H9 (cell line): Measurements from ENCODE around the gene RPIA. TPM values are rescaled to one million over a fixed set of nuclear protein-coding genes. Genes with fewer than 3 reads are reported as not detected.

ENCODE experiments used
- DNase-seq: peaks from one replicate; pipeline ENCODE4 v3.0.0-alpha.2; 2017
- H2AFZ ChIP-seq: one replicate; pipeline ENCODE4 v1.6.1; 2013; ENCODE audit warnings: mild to moderate bottlenecking, low read length, control low read depth, moderate library complexity
- H2AK5ac ChIP-seq: 2 replicates; pipeline ENCODE4 v1.6.1; 2013; ENCODE audit warnings: low read length, control low read depth, mixed read lengths; ENCODE audit not compliant: insufficient read length
- H2BK120ac ChIP-seq: one replicate; pipeline ENCODE4 v1.6.1; 2013; ENCODE audit warnings: low read depth, mild to moderate bottlenecking, low read length, control low read depth, inconsistent platforms; ENCODE audit not compliant: poor library complexity, severe bottlenecking
- H2BK12ac ChIP-seq: 2 replicates; pipeline ENCODE4 v1.6.1; 2013; ENCODE audit warnings: low read length, control low read depth, mixed read lengths, low read depth; ENCODE audit not compliant: insufficient read length
- H2BK15ac ChIP-seq: 2 replicates; pipeline ENCODE4 v1.6.1; 2013; ENCODE audit warnings: low read depth, low read length, control low read depth
- H2BK20ac ChIP-seq: one replicate; pipeline ENCODE4 v1.6.1; 2013; ENCODE audit warnings: low read depth, mild to moderate bottlenecking, low read length, control low read depth, inconsistent platforms; ENCODE audit not compliant: poor library complexity, severe bottlenecking
- H2BK5ac ChIP-seq: 2 replicates; pipeline ENCODE4 v1.6.1; 2013; ENCODE audit warnings: low read length, control low read depth, mixed read lengths; ENCODE audit not compliant: insufficient read length
- H3K14ac ChIP-seq: 2 replicates; pipeline ENCODE4 v1.6.1; 2013; ENCODE audit warnings: low read length, control low read depth; ENCODE audit not compliant: insufficient read depth
- H3K18ac ChIP-seq: 2 replicates; pipeline ENCODE4 v1.6.1; 2013; ENCODE audit warnings: low read depth, mild to moderate bottlenecking, mixed read lengths, low read length, control low read depth; ENCODE audit not compliant: insufficient read length
- H3K23ac ChIP-seq: 2 replicates; pipeline ENCODE4 v1.6.1; 2013; ENCODE audit warnings: low read length, control low read depth, mixed read lengths, low read depth; ENCODE audit not compliant: insufficient read length
- H3K23me2 ChIP-seq: 2 replicates; pipeline ENCODE4 v1.6.1; 2013; ENCODE audit warnings: low read depth, mild to moderate bottlenecking, mixed read lengths, low read length, control low read depth; ENCODE audit not compliant: insufficient read length, poor library complexity, severe bottlenecking
- H3K27ac ChIP-seq: 2 replicates; pipeline ENCODE4 v1.5.1; 2013; ENCODE audit warnings: low read length, control low read depth, mixed read lengths, low read depth; ENCODE audit not compliant: insufficient read length
- H3K27me3 ChIP-seq: 2 replicates; pipeline ENCODE4 v1.6.1; 2013; ENCODE audit warnings: low read length, control low read depth, inconsistent platforms; ENCODE audit not compliant: insufficient read depth
- H3K4ac ChIP-seq: 2 replicates; pipeline ENCODE4 v1.6.1; 2013; ENCODE audit warnings: low read depth, mild to moderate bottlenecking, control low read depth, inconsistent platforms, low read length, moderate library complexity
- H3K4me1 ChIP-seq: 2 replicates; pipeline ENCODE4 v1.6.1; 2013; ENCODE audit warnings: low read length, control low read depth, inconsistent platforms; ENCODE audit not compliant: insufficient read depth
- H3K4me2 ChIP-seq: 2 replicates; pipeline ENCODE4 v1.6.1; 2013; ENCODE audit warnings: low read length, control low read depth, mixed read lengths; ENCODE audit not compliant: insufficient read length, insufficient read depth
- H3K56ac ChIP-seq: 2 replicates; pipeline ENCODE4 v1.6.1; 2013; ENCODE audit warnings: low read depth, mild to moderate bottlenecking, mixed read lengths, low read length, control low read depth; ENCODE audit not compliant: insufficient read length
- H3K79me1 ChIP-seq: 2 replicates; pipeline ENCODE4 v1.6.1; 2013; ENCODE audit warnings: low read depth, mild to moderate bottlenecking, moderate library complexity, low read length, control low read depth, inconsistent platforms; ENCODE audit not compliant: insufficient read depth, poor library complexity, severe bottlenecking
- H3K79me2 ChIP-seq: 2 replicates; pipeline ENCODE4 v1.6.1; 2013; ENCODE audit warnings: low read length, control low read depth, inconsistent platforms; ENCODE audit not compliant: insufficient read depth
- H3K9ac ChIP-seq: 2 replicates; pipeline ENCODE4 v1.6.1; 2013; ENCODE audit warnings: low read length, control low read depth, mixed read lengths; ENCODE audit not compliant: insufficient read length; ENCODE audit errors: extremely low read depth
- H3K9me3 ChIP-seq: one replicate; pipeline ENCODE4 v1.6.1; 2013; ENCODE audit warnings: low read depth, low read length, inconsistent platforms; ENCODE audit not compliant: control insufficient read depth
- H3T11ph ChIP-seq: one replicate; pipeline ENCODE4 v1.6.1; 2013; ENCODE audit warnings: mild to moderate bottlenecking, low read length, control low read depth, inconsistent platforms
- H4K20me1 ChIP-seq: one replicate; pipeline ENCODE4 v1.6.1; 2013; ENCODE audit not compliant: control insufficient read depth, insufficient read length, insufficient read depth
- H4K5ac ChIP-seq: 2 replicates; pipeline ENCODE4 v1.6.1; 2013; ENCODE audit warnings: low read depth, mild to moderate bottlenecking, mixed read lengths, low read length, control low read depth; ENCODE audit not compliant: insufficient read length
- H4K8ac ChIP-seq: replicated peaks from 2 replicates; pipeline ENCODE4 v1.6.1; 2013; ENCODE audit warnings: low read length, control low read depth, mixed read lengths, low read depth; ENCODE audit not compliant: insufficient read length
- H4K91ac ChIP-seq: 2 replicates; pipeline ENCODE4 v1.6.1; 2013; ENCODE audit warnings: low read depth, mild to moderate bottlenecking, moderate library complexity, mixed read lengths, low read length, control low read depth; ENCODE audit not compliant: insufficient read length
- H3K27ac Mint-ChIP-seq, 3 experiments: 2 replicates in 2 of 3; 3 replicates in 1 of 3; pipeline ENCODE4 v1.8.0; 2020 to 2021; ENCODE audit warnings: mixed read lengths in 3 of 3, mild to moderate bottlenecking in 1 of 3, moderate library complexity in 1 of 3
- H3K27me3 Mint-ChIP-seq: 2 replicates; pipeline ENCODE4 v1.8.0; 2021; ENCODE audit warnings: low read depth, mild to moderate bottlenecking, moderate library complexity, mixed read lengths
- H3K36me3 Mint-ChIP-seq, 3 experiments: 2 replicates in 2 of 3; 3 replicates in 1 of 3; pipeline ENCODE4 v1.8.0; 2020 to 2021; ENCODE audit warnings: low read depth in 3 of 3, mixed read lengths in 3 of 3; ENCODE audit not compliant: insufficient read depth in 1 of 3
- H3K4me1 Mint-ChIP-seq, 2 experiments: 2 replicates each; pipeline ENCODE4 v1.8.0; 2020; ENCODE audit warnings: mixed read lengths in 2 of 2
- H3K4me3 Mint-ChIP-seq, 2 experiments: 2 replicates in 1 of 2; 3 replicates in 1 of 2; pipeline ENCODE4 v1.8.0; 2020 to 2021; ENCODE audit warnings: mild to moderate bottlenecking in 2 of 2, mixed read lengths in 2 of 2, moderate library complexity in 1 of 2
- H3K9me3 Mint-ChIP-seq, 2 experiments: 2 replicates in 1 of 2; 3 replicates in 1 of 2; pipeline ENCODE4 v1.8.0; 2020; ENCODE audit warnings: mild to moderate bottlenecking in 2 of 2, mixed read lengths in 2 of 2, moderate library complexity in 1 of 2
- CTCF ChIP-seq: fragments of 200-600 bp; sonication (generic); conservative IDR thresholded peaks from 3 replicates; pipeline ENCODE4 v1.8.0; 2021; ENCODE audit warnings: antibody characterized with exemption, mild to moderate bottlenecking
- WGBS: extraction: QIAGEN DNeasy Blood & Tissue Kit; methylation state at CpG from one replicate; pipeline ENCODE4 v1.1.7; 2013; ENCODE audit warnings: missing lambda C conversion rate, low lambda C conversion rate, mixed read lengths; ENCODE audit not compliant: insufficient read length; ENCODE audit errors: extremely low coverage; 5-methylcytosine and 5-hydroxymethylcytosine counted together
- total RNA-seq: library from RNA; stranded (reverse); gene quantifications from 2 replicates; pipeline ENCODE4 v1.2.1, GENCODE V29; 2021

RPIA gene
- total RNA-seq, 1 experiment from 2014 or later, result 18.6 TPM

- Mint-ChIP-seq H3K9me3 (no peaks in the 10 kb centered on the region; a peak in 1 of 5 replicates), H3K4me3 (no peak overlapping the region), H3K27me3 (peaks cover 2% of the 10 kb centered on the region; the same call in 1 of the 2 replicates), H3K4me1 (peaks cover 3 to 5% of the 10 kb centered on the region in 2 experiments; a peak in 2 of 4 replicates), H3K27ac (0 out of 7 replicates have a peak overlapping the region, but pooled peaks of 1 of the 3 experiments have one; percentile 11), H3K36me3 (no peaks in the 10 kb centered on the region)
- Histone ChIP-seq H3K9ac (no peak overlapping the region), H4K20me1 (no peaks in the 10 kb centered on the region), H4K91ac (no peak overlapping the region), H3K79me1 (no peaks in the 10 kb centered on the region), H2BK15ac (no peak overlapping the region), H3K4ac (no peak overlapping the region), H3K4me2 (no peak overlapping the region), H3T11ph (no peak overlapping the region), H3K56ac (no peak overlapping the region), H2AK5ac (no peak overlapping the region), H3K23ac (no peak overlapping the region), H4K5ac (no peak overlapping the region), H3K27ac (no peak overlapping the region), H4K8ac (no peak overlapping the region), H3K4me1 (no peaks in the 10 kb centered on the region), H3K18ac (no peak overlapping the region), H3K23me2 (no peaks in the 10 kb centered on the region), H3K79me2 (no peaks in the 10 kb centered on the region), H2BK12ac (no peak overlapping the region), H3K14ac (no peak overlapping the region), H2AFZ (no peak overlapping the region), H2BK20ac (no peak overlapping the region), H2BK120ac (no peak overlapping the region), H3K9me3 (no peaks in the 10 kb centered on the region), H2BK5ac (no peak overlapping the region), H3K27me3 (no peaks in the 10 kb centered on the region)
- no peak for TF ChIP-seq CTCF
- WGBS, result no CpG with 5 or more reads among the region's 1 CpG
- no peak for DNase-seq
These were observed 18.1 kb upstream of the RPIA start for GRCh38 chr2:88673363-88673762.
